Left kidney (tissue), 2 donors: Measurements from ENCODE around the gene CFAP141. TPM values are rescaled to one million over a fixed set of nuclear protein-coding genes. Genes with fewer than 3 reads are reported as not detected.
"Not testable (repeated sequence)": the region's sequence is repeated elsewhere in the genome, so short reads cannot be mapped to it uniquely, and the experiment has no call there.

ENCODE experiments used
- DNase-seq: peaks from one replicate; pipeline ENCODE4 v3.0.0-alpha.2; 2013
- polyA plus RNA-seq: library from polyadenylated mRNA; unstranded; fragments of 120-200 nt; gene quantifications from one replicate; pipeline ENCODE4 v1.2.1, GENCODE V29; 2013; ENCODE audit not compliant: insufficient read length

Gene CFAP141
- polyA plus RNA-seq, 1 donor = not detected

GRCh38 chr1:154208677-154209388, 2.7 kb upstream of the CFAP141 start:
- DNase-seq = no peak

DNA sequence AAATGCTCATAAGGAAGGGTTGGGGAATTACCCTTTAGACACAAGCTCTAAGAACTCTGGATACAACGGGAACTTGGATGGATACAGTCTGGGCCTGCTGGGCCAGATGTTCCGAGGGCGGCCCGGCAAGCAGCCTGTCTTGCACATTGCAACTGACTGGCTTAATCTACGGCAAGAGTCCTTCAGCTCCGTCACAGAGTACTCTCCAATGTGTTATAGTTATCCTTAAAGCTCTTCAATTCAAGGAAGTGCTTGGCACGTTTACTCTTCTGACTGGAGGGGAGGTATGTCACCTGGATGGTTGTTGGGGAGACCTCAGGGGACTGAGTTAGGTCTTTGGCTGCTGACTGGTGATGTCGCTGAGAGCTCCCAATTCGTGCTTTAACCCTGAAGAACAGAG, 1.1 kb upstream of the CFAP141 start:
- DNase-seq = no peak

- not testable (repeated sequence) for DNase-seq
Measured at GRCh38 chr1:154205778-154206177, 355 bp downstream of the CFAP141 start.

DNA sequence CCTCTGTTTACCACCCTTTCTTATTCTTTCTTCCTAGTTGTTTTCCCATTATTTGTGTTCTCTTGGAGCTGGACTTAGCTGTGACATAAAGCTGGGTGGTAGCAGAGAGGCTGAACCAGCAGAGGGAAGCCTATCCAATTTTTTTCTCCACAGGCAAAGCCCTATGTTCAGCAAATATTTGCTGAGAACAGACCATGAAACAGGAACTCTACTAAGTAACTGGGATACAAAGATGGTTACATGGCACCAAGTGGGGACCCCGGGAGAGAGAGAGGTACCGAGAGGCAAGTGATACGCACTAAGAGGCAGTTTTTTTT, 6.6 kb downstream of the CFAP141 start:
- DNase-seq = no peak

- DNase-seq = no peak
Measured at GRCh38 chr1:154198756-154199562, 7.2 kb downstream of the CFAP141 start.

- no peak for DNase-seq
Measured at GRCh38 chr1:154193821-154194220, 12.3 kb downstream of the CFAP141 start.

DNA sequence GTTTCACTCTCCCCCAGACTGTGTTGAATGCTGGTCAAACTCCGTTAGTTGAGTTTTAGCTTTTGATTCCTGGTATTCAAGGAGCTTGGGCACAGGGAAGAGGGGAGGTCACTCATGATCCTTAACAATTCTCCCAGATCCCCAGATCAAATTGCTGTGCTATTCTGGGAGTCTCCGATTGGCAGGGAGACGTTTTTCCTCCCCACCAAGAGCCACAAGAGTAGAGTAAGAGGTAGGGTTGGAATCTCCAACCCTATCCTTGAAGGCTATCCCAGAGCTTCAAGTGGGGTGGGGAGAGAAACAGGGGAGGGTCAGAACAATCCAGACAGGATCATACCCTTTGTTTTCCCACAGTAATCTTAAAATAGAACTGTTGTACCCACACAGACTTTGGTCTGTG, 13.7 kb downstream of the CFAP141 start:
- no peak for DNase-seq

DNA sequence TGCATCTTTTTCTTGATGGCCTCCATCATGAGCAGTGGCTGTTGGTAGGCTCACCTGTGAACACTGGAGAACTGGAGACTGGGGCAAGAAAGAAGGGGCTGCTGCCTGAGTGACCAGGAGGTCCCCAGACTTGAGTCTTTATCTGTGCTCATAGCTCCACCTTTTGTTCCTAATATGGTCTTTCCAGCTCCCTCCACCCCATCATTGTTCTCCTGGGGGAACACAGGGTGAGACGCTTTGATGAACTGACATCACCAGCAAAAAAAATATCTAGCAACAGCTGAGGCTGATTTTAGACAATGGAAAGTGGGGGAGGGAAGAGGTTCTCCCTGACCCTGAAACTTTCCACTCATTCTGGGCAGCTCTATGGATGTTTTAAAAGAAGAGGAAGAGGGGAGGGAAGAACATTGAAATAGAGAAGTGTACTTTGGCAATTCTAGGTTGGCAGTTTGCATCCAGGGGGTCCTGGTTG, 14.1 kb downstream of the CFAP141 start, which contains the start of gene TPM3:
Gene TPM3 (minus strand): TSS at position 111 of the 472 bp plus-strand sequence. CDS start 82 bp downstream, at position 29.
- no peak for DNase-seq

DNA sequence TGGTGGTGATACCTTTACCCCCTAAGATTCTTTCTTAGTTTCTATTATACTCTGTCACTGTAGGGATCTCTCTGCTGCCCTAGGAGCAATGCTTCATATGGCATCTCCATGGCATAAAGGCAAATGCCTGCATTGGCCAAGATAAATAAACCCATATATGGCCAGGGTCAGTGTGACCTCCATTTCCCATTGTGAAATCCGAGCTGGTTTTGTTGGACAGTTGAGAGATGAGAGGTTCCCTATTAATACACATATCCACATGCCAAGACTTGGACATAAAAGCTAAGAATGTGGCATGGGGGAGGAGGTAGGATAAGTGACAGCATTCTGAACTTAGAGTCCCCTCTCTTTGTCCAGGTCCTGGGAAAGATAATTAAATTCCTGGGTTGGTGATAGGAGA, 15.6 kb downstream of the CFAP141 start:
- no peak for DNase-seq

- no peak for DNase-seq
Measured at GRCh38 chr1:154186852-154187501, 19.2 kb downstream of the CFAP141 start.

GRCh38 chr1:154186177-154186576, 20.0 kb downstream of the CFAP141 start:
- DNase-seq = no peak

DNA sequence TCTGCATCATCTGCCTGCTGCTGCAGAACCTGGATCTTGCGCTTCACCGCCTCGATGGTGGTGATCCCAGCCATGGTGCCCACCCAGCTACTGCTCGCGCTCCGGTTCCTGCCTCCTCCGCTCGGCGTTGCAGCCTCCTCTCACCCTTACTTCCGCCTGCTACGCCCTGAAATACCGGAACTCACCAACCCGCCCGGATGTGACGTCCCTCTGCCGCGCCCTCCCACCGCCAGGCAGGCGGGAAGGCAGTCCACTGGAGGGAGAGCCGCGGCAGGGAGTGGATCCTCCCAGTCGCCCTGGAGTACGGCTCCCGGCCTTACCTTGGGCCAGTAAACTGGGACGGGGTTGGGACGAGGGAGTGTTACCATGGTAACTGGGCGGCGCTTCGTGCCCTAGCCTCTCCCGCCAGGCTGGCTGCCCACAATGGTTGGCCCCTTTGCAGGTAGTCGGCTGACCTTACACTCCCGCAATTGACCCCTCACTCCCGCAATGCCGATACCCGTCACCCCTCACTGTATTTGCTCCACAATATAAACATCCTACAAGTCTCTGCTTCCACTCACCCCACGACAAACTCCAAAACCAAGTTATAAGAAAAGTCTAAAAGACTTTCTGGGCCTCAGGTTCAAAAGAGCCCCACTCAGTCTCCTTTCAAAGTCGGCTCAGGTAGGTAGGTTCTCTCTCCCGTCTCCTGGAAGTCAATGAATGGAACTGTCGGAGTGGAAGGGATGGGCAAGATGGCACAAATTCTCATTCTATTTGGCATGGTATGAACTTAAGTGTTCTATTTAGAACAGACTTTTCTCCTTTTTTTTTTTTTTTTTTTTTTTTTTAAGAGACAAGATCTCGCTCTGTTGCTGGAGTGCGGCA, 22.9 kb downstream of the CFAP141 start:
- peak; percentile 94 for DNase-seq

GRCh38 chr1:154182344-154183045, 23.6 kb downstream of the CFAP141 start:
- peak; percentile 27 for DNase-seq

DNA sequence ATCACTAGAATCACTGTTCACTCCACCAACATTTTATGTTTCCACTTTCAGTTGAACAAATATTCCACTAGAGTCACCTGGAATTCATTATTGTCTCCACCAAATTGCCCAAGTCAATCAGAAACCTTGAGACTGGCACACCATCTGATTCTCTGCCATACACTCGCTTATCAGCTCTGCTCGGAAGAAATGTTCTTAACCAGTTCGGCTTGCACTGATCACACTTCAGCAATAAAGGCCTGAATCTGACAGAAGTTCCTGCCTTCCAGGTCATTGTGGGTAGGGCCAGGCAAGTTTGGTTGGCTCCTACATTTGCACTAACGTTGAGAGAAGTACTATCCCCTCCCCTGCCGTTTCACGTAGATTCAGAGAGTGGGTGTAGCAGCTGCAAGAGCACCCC, 24.2 kb downstream of the CFAP141 start:
- no peak for DNase-seq

- no peak for DNase-seq
Measured at GRCh38 chr1:154179946-154180687, 26.0 kb downstream of the CFAP141 start.

DNA sequence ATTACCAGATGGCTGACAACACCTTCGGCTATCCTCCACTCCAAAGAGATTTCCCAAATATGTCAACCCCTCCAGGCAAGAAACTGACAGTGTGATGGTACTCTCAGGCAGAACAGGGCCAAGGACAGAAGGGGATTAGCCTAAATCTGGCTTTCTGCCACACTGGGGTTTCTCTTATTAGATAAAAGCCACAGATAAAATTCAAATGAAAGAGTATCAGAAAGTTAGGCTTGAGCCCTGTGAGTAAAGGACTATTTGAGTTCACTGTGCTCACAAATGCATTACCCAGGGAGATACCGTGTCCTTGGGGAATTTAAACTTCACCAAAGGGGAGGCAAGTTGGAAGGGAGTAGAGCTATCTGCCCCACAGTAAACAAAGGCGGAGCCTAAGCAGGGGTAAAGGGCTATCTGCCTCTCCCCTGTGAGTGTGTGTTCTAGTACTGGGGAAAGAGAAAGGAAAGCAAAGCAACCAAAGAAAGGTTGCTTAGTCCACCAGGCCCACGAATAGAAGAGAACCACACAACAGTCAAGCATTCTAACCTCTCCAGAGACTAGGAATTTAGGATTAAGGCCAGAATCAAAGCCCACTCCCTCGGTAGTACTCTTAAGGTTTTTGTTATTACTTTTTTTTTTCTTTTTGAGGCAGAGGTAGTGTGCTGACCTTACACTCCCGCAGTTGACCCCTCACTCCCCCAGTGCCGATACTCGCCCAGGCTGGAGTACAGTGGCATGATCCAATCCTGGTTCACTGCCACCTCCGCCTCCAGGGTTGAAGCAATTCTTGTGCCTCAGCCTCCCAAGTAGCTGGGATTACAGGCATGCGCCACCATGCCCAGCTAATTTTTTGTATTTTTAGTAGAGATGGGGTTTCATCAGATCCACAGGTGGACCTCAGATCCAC, 27.0 kb downstream of the CFAP141 start:
- no peak for DNase-seq

GRCh38 chr1:154178013-154178412, 28.1 kb downstream of the CFAP141 start:
- no peak for DNase-seq

- peak; percentile 46 for DNase-seq
Measured at GRCh38 chr1:154176337-154176736, 29.8 kb downstream of the CFAP141 start.

DNA sequence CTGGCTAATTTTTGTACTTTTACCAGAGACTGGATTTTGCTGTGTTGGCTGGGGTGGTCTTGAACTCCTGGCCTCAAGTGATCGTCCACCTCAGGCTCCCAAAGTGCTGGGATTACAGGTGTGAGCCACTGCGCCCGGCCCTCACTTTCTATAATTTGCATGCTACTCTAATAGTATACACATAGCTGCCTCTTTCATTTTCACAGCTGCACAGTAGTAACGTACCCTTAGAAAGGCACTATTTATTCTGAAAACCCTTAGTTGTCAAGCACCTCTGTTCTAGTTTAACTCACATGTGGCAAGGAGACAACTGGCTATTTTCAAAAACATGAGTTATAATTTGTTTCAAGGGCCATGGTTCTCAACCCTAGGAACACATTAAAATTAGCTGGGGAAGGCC, 31.5 kb downstream of the CFAP141 start:
- no peak for DNase-seq
